Keratinocyte (primary cell): ENCODE data around the gene ZIC4. TPM values are rescaled to one million over a fixed set of nuclear protein-coding genes. Genes with fewer than 3 reads are reported as not detected.

Source experiments
- DNase-seq: peaks from one replicate; pipeline ENCODE4 v3.0.0-alpha.2; 2011; ENCODE audit warnings: low read depth, missing footprints, low spot score
- FAIRE-seq: peaks from 2 replicates; lab custom pipeline; 2011; peaks lifted over from hg19 to GRCh38; lab: Jason Lieb, UNC
- H2AFZ ChIP-seq: 2 replicates; pipeline ENCODE4 v1.6.0; 2012; ENCODE audit warnings: low read length, control low read depth, inconsistent platforms; ENCODE audit not compliant: control insufficient read depth
- H3K27ac ChIP-seq: 2 replicates; pipeline ENCODE4 v1.5.1; 2011; ENCODE audit warnings: low read length; ENCODE audit not compliant: control insufficient read depth, insufficient read depth
- H3K27me3 ChIP-seq: 3 replicates; pipeline ENCODE4 v1.6.0; 2011; ENCODE audit warnings: low read length; ENCODE audit not compliant: control insufficient read depth, insufficient read depth; ENCODE audit errors: extremely low read depth
- H3K36me3 ChIP-seq, 2 experiments: 2 replicates in 1 of 2; 3 replicates in 1 of 2; pipeline ENCODE4 v1.5.1; 2011; ENCODE audit warnings: low read length in 2 of 2, mild to moderate bottlenecking in 1 of 2; ENCODE audit not compliant: control insufficient read depth in 2 of 2, insufficient read depth in 2 of 2; ENCODE audit errors: extremely low read depth in 1 of 2
- H3K4me1 ChIP-seq: 3 replicates; pipeline ENCODE4 v1.5.1; 2011; ENCODE audit warnings: low read length; ENCODE audit not compliant: control insufficient read depth, insufficient read depth; ENCODE audit errors: extremely low read depth
- H3K4me2 ChIP-seq: 3 replicates; pipeline ENCODE4 v1.6.0; 2011; ENCODE audit warnings: low read depth, low read length; ENCODE audit not compliant: control insufficient read depth, insufficient read depth; ENCODE audit errors: extremely low read depth
- H3K4me3 ChIP-seq, 3 experiments: fragments of 200-600 bp in 1 of 3; sonication (generic) in 1 of 3; 2 replicates in 2 of 3; 3 replicates in 1 of 3; pipeline ENCODE4 v1.5.1; 2011 to 2016; ENCODE audit warnings: low read length in 3 of 3, mild to moderate bottlenecking in 3 of 3, control low read depth in 2 of 3, inconsistent platforms in 1 of 3, low read depth in 1 of 3, mixed read lengths in 1 of 3, mixed run types in 1 of 3, moderate library complexity in 1 of 3; ENCODE audit not compliant: control insufficient read depth in 2 of 3, insufficient read depth in 2 of 3; ENCODE audit errors: extremely low read depth in 1 of 3
- H3K79me2 ChIP-seq: 2 replicates; pipeline ENCODE4 v1.6.0; 2012; ENCODE audit warnings: low read length; ENCODE audit not compliant: control insufficient read depth, insufficient read depth
- H3K9ac ChIP-seq: 3 replicates; pipeline ENCODE4 v1.6.0; 2011; ENCODE audit warnings: low read length; ENCODE audit not compliant: control insufficient read depth, insufficient read depth; ENCODE audit errors: extremely low read depth
- H3K9me1 ChIP-seq: 3 replicates; pipeline ENCODE4 v1.6.0; 2011; ENCODE audit warnings: low read length; ENCODE audit not compliant: control insufficient read depth, insufficient read depth; ENCODE audit errors: extremely low read depth
- H3K9me3 ChIP-seq: 2 replicates; pipeline ENCODE4 v1.5.1; 2012; ENCODE audit warnings: low read depth, low read length; ENCODE audit not compliant: control insufficient read depth
- H4K20me1 ChIP-seq: 3 replicates; pipeline ENCODE4 v1.6.0; 2011; ENCODE audit warnings: low read length; ENCODE audit not compliant: control insufficient read depth, insufficient read depth; ENCODE audit errors: extremely low read depth
- CTCF ChIP-seq, 3 experiments: IDR thresholded peaks in 1 of 3; conservative IDR thresholded peaks in 1 of 3; optimal IDR thresholded peaks in 1 of 3; 2 replicates in 2 of 3; 3 replicates in 1 of 3; pipeline versions ENCODE3 to v1.5.1; 2011; ENCODE audit warnings: low read length in 3 of 3, mild to moderate bottlenecking in 3 of 3, moderate library complexity in 2 of 3, control low read depth in 1 of 3, inconsistent platforms in 1 of 3; ENCODE audit not compliant: insufficient read depth in 2 of 3; ENCODE audit errors: extremely low read depth in 1 of 3
- EZH2 ChIP-seq: IDR thresholded peaks from one replicate; pipeline ENCODE4 v1.6.1; 2012; ENCODE audit warnings: inconsistent platforms, mild to moderate bottlenecking, low read length, moderate library complexity
- dilution Hi-C: fragments of 300-500 bp; cut with MboI; formaldehyde crosslinking; loops from one replicate; pipeline ENCODE4 v1.7.0; 2020; ENCODE audit warnings: low sequenced_read_pairs; ENCODE audit not compliant: extremely low pct_ligation_motif_present
- polyA plus RNA-seq, 5 experiments: library from polyadenylated mRNA; depleted of rRNA in 3 of 5; stranded (reverse) in 3 of 5; stranded (forward) in 1 of 5; unstranded in 1 of 5; fragments of >200 nt; gene quantifications; 1 replicate in 1 of 5; 2 replicates in 3 of 5; 3 replicates in 1 of 5; pipeline versions ENCODE4 v1.2.1 to v1.2.3, GENCODE V29; 2011 to 2012; ENCODE audit warnings: missing spikeins in 2 of 5, low read depth in 1 of 5, low replicate concordance in 1 of 5

The ZIC4 gene
- polyA plus RNA-seq, 1 donor (not counting 4 experiments of a cell fraction or from before 2014, with no cell fraction given) = not detected

- no peak overlapping the region for H3K4me3 ChIP-seq
- no peak for DNase-seq
- no peaks in the 10 kb centered on the region for H3K9me1 ChIP-seq
- H3K4me1 ChIP-seq = no peaks in the 10 kb centered on the region
- no peaks in the 10 kb centered on the region for H4K20me1 ChIP-seq
- no peaks in the 10 kb centered on the region for H3K79me2 ChIP-seq
- FAIRE-seq = no peak
- H3K9ac ChIP-seq = no peak overlapping the region
- H2AFZ ChIP-seq = no peak overlapping the region
- H3K36me3 ChIP-seq = no peaks in the 10 kb centered on the region
- H3K4me2 ChIP-seq = no peak overlapping the region
- no peaks in the 10 kb centered on the region for H3K9me3 ChIP-seq
- H3K27ac ChIP-seq = no peak overlapping the region
- TF ChIP-seq EZH2 (no peak), CTCF (optimal IDR thresholded peaks at IDR 0.05 in 1 of 3, IDR thresholded peaks at IDR 0.05 in 1 of 3, conservative IDR thresholded peaks at IDR 0.05 in 1 of 3; ENCODE audit: extremely low read depth in 1 of 3, insufficient read depth in 2 of 3, low read length in 3 of 3) (no peak)
- dilution Hi-C loops = no loop called here
- peaks cover 65% of the 10 kb centered on the region for H3K27me3 ChIP-seq
Observed at GRCh38 chr3:147371140-147371539, 35.2 kb downstream of the ZIC4 start.

- no peak overlapping the region for H2AFZ ChIP-seq
- dilution Hi-C loops = no loop called here
Observed at GRCh38 chr3:147370349-147370748, 36.0 kb downstream of the ZIC4 start.

More at GRCh38 chr3:147370349-147370748, 36.0 kb downstream of the ZIC4 start:
- H3K4me1 ChIP-seq = no peaks in the 10 kb centered on the region
- FAIRE-seq (no peak), DNase-seq (no peak)
- no peaks in the 10 kb centered on the region for H4K20me1 ChIP-seq
- H3K9ac ChIP-seq = no peak overlapping the region
- no peak overlapping the region for H3K27ac ChIP-seq
- TF ChIP-seq CTCF (optimal IDR thresholded peaks at IDR 0.05 in 1 of 3, IDR thresholded peaks at IDR 0.05 in 1 of 3, conservative IDR thresholded peaks at IDR 0.05 in 1 of 3; ENCODE audit: extremely low read depth in 1 of 3, insufficient read depth in 2 of 3, low read length in 3 of 3) (no peak), EZH2 (peak; percentile 5)
- H3K4me2 ChIP-seq = no peak overlapping the region
- no peak overlapping the region for H3K4me3 ChIP-seq
- no peaks in the 10 kb centered on the region for H3K9me1 ChIP-seq
- no peaks in the 10 kb centered on the region for H3K36me3 ChIP-seq
- H3K9me3 ChIP-seq = no peaks in the 10 kb centered on the region
- H3K27me3 ChIP-seq = peaks cover 65% of the 10 kb centered on the region
- no peaks in the 10 kb centered on the region for H3K79me2 ChIP-seq
